HepG2 (cell line): ENCODE results near the gene SAMM50. TPM values are rescaled to one million over a fixed set of nuclear protein-coding genes. Genes with fewer than 3 reads are reported as not detected.

Experiments
- FOXK2 ChIP-seq: fragments of 450-650 bp; IDR thresholded peaks from 2 replicates; pipeline ENCODE4 v1.6.1; 2016
- FOXP1 ChIP-seq, 2 experiments: fragments of 450-650 bp in 1 of 2; IDR thresholded peaks; 2 replicates each; pipeline ENCODE4 v1.6.1; 2017 to 2018; ENCODE audit warnings: antibody characterized with exemption in 1 of 2
- HOXD1 ChIP-seq: sonication (generic); formaldehyde crosslinking; IDR thresholded peaks from 2 replicates; pipeline ENCODE4 v1.5.0; 2020; ENCODE audit warnings: missing genetic modification reagents
- KDM1A ChIP-seq: IDR thresholded peaks from 2 replicates; pipeline ENCODE4 v1.6.1; 2016; ENCODE audit warnings: missing compliant biosample characterization
- MEIS1 ChIP-seq: sonication (generic); formaldehyde crosslinking; IDR thresholded peaks from 2 replicates; pipeline ENCODE4 v1.9.0; 2021; ENCODE audit warnings: mild to moderate bottlenecking, missing genetic modification reagents, moderate library complexity, borderline replicate concordance
- MXI1 ChIP-seq: IDR thresholded peaks from 3 replicates; pipeline ENCODE4 v1.6.1; 2012; ENCODE audit warnings: low read depth, low read length, inconsistent platforms, borderline replicate concordance
- NRL ChIP-seq: sonication (generic); formaldehyde crosslinking; IDR thresholded peaks from 2 replicates; pipeline ENCODE4 v1.5.0; 2020; ENCODE audit warnings: missing genetic modification reagents, mild to moderate bottlenecking, moderate library complexity, borderline replicate concordance
- PAWR ChIP-seq: sonication (generic); formaldehyde crosslinking; IDR thresholded peaks from 2 replicates; pipeline ENCODE4 v1.4.0; 2020; ENCODE audit warnings: missing genetic modification reagents, mild to moderate bottlenecking, borderline replicate concordance
- RAD21 ChIP-seq: fragments of 450-650 bp; formaldehyde crosslinking; IDR thresholded peaks from 2 replicates; pipeline ENCODE4 v1.5.0; 2020; ENCODE audit warnings: mild to moderate bottlenecking
- SOX6 ChIP-seq, 2 experiments: fragments of 450-650 bp in 1 of 2; sonication (generic) in 1 of 2; formaldehyde crosslinking in 1 of 2; IDR thresholded peaks; 2 replicates each; pipeline versions ENCODE4 v1.4.0 to v1.6.1; 2017 to 2020; ENCODE audit warnings: antibody characterized with exemption in 1 of 2, mild to moderate bottlenecking in 1 of 2, missing genetic modification reagents in 1 of 2
- TBL1XR1 ChIP-seq: fragments of 150-350 bp; IDR thresholded peaks from 2 replicates; pipeline ENCODE4 v1.6.1; 2014; ENCODE audit warnings: borderline replicate concordance, low read length; ENCODE audit not compliant: partially characterized antibody
- WIZ ChIP-seq: sonication (generic); formaldehyde crosslinking; IDR thresholded peaks from 2 replicates; pipeline ENCODE4 v1.5.1; 2020; ENCODE audit warnings: mild to moderate bottlenecking, missing genetic modification reagents
- ZC3H13 ChIP-seq: sonication (generic); formaldehyde crosslinking; IDR thresholded peaks from 2 replicates; pipeline ENCODE4 v1.8.1; 2023; ENCODE audit warnings: mild to moderate bottlenecking, missing genetic modification reagents, moderate library complexity
- ZFP90 ChIP-seq: sonication (generic); formaldehyde crosslinking; IDR thresholded peaks from 2 replicates; pipeline ENCODE4 v1.8.0; 2022; ENCODE audit warnings: missing genetic modification reagents, mild to moderate bottlenecking, inconsistent platforms, borderline replicate concordance
- ZMYM2 ChIP-seq: sonication (generic); formaldehyde crosslinking; IDR thresholded peaks from 2 replicates; pipeline ENCODE4 v1.8.0; 2022; ENCODE audit warnings: mild to moderate bottlenecking, missing genetic modification reagents
- ZNF564 ChIP-seq: sonication (generic); formaldehyde crosslinking; IDR thresholded peaks from 2 replicates; pipeline ENCODE4 v1.8.1; 2023; ENCODE audit warnings: mild to moderate bottlenecking, missing genetic modification reagents
- ZNF775 ChIP-seq: sonication (generic); formaldehyde crosslinking; IDR thresholded peaks from 2 replicates; pipeline ENCODE4 v1.4.0; 2020; ENCODE audit warnings: missing genetic modification reagents, mild to moderate bottlenecking, moderate library complexity, borderline replicate concordance
- polyA plus RNA-seq, 8 experiments: library from polyadenylated mRNA; depleted of rRNA in 3 of 8; stranded (reverse) in 7 of 8; unstranded in 1 of 8; fragments of >200 nt; fragmentation: Illumina TruSeq in 4 of 8; extraction: Trizol in 4 of 8; gene quantifications; 2 replicates each; pipeline versions ENCODE4 v1.2.1 to v1.2.3, GENCODE V29; 2011 to 2016; ENCODE audit warnings: low read depth in 4 of 8, missing spikeins in 1 of 8, mixed read lengths in 1 of 8; ENCODE audit not compliant: insufficient read depth in 1 of 8
- total RNA-seq, 5 experiments: library from RNA; depleted of rRNA; stranded (reverse); fragments of >200 nt; fragmentation: Illumina TruSeq; extraction: Trizol; gene quantifications; 2 replicates each; pipeline ENCODE4 v1.2.3, GENCODE V29; 2016; ENCODE audit warnings: low read depth in 1 of 5
- TF ChIP-seq, protein P1 (sequence below), 2 experiments: sonication (generic) in 1 of 2; formaldehyde crosslinking in 1 of 2; IDR thresholded peaks; 2 replicates each; pipeline versions ENCODE4 v1.6.1 to v1.9.0; 2014 to 2022; ENCODE audit warnings: antibody characterized with exemption in 1 of 2, borderline replicate concordance in 1 of 2, inconsistent platforms in 1 of 2, low read depth in 1 of 2, missing genetic modification reagents in 1 of 2
- TF ChIP-seq, protein P2 (sequence below): sonication (generic); formaldehyde crosslinking; IDR thresholded peaks from 2 replicates; pipeline ENCODE4 v1.9.0; 2021; ENCODE audit warnings: missing genetic modification reagents, borderline replicate concordance

Gene SAMM50
- total and polyA plus RNA-seq, 2 of the 13 experiments (the other 11 are each of a cell fraction or from before 2014, with no cell fraction given): 34.7 to 63.4 TPM

DNA sequence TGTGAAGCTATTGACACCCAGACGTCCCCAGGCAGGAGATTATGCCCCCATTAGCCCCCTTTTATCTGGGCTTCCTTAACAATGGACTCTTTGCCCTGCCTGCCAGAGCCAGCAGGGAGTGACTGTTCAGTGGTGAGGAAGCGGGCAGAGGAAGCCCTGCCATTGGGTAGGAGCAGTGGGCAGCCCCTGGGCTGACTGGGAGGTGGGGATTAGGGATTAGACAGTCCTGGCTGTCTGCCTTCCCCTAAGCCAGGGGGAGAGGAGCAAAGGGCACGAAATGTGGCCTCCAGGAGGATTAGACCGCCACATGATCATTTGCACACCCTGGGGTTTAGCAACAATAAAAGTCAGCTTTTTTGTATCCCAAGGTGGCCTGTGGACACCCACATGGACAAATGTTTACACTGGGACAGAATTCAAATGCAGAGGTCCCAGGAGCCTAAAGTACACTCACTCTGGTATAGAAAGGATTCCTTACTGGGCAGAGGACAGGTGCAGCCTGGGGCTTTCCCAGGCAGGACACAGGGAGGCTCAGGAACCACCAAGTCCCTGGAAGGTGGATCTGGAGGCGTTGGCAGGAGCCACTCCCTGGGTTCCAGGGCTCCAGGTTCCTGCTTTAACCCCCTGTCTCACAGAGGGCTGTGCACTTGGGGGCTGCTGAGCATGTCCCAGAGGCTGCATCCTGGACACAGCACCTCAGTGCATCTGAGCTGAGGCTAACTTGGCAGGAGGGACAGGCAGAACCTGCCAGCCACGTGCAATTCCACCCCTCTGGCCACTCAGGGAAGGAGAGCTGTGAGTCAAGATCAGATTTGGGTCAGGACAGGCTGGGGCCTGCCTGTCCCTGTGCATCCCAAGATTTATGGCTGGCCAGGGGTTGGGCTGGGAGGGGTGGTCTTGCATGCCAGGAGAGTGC lies 29.6 kb upstream of the SAMM50 start (continued):
- TF ChIP-seq WIZ (CRISPR knock-in tag) (no peak), TBL1XR1 (no peak), SOX6 (IDR thresholded peaks at IDR 0.05) (no peak), SOX6 (CRISPR knock-in tag; IDR thresholded peaks at IDR 0.05) (peak; percentile 95), MXI1 (peak; percentile 82; the same call in 2 of the 3 replicates), FOXP1 (IDR thresholded peaks at IDR 0.05) (0 out of 2 replicates have a peak, but pooled peaks have one; percentile 58), FOXP1 (CRISPR knock-in tag; IDR thresholded peaks at IDR 0.05) (peak; percentile 71), MEIS1 (no peak), ZNF564 (CRISPR knock-in tag) (no peak), NRL (CRISPR knock-in tag) (peak; percentile 71; the same call in 1 of the 2 replicates), ZNF775 (CRISPR knock-in tag) (no peak), FOXK2 (0 out of 2 replicates have a peak, but pooled peaks have one; percentile 47), PAWR (no peak), HOXD1 (CRISPR knock-in tag) (peak; percentile 53; the same call in 1 of the 2 replicates), ZC3H13 (CRISPR knock-in tag) (peak; percentile 74; the same call in 1 of the 2 replicates), KDM1A (no peak), RAD21 (CRISPR knock-in tag) (peak; percentile 18; the same call in 1 of the 2 replicates), ZMYM2 (peak; percentile 85), ZFP90 (CRISPR knock-in tag) (no peak)
- TF ChIP-seq, protein P1, sequence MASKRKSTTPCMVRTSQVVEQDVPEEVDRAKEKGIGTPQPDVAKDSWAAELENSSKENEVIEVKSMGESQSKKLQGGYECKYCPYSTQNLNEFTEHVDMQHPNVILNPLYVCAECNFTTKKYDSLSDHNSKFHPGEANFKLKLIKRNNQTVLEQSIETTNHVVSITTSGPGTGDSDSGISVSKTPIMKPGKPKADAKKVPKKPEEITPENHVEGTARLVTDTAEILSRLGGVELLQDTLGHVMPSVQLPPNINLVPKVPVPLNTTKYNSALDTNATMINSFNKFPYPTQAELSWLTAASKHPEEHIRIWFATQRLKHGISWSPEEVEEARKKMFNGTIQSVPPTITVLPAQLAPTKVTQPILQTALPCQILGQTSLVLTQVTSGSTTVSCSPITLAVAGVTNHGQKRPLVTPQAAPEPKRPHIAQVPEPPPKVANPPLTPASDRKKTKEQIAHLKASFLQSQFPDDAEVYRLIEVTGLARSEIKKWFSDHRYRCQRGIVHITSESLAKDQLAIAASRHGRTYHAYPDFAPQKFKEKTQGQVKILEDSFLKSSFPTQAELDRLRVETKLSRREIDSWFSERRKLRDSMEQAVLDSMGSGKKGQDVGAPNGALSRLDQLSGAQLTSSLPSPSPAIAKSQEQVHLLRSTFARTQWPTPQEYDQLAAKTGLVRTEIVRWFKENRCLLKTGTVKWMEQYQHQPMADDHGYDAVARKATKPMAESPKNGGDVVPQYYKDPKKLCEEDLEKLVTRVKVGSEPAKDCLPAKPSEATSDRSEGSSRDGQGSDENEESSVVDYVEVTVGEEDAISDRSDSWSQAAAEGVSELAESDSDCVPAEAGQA (IDR thresholded peaks at IDR 0.05; ENCODE audit: low read depth): 0 out of 2 replicates have a peak, but pooled peaks have one; percentile 33
- TF ChIP-seq, protein P1 (CRISPR knock-in tag; IDR thresholded peaks at IDR 0.05; ENCODE audit: borderline replicate concordance): no peak
- TF ChIP-seq, protein P2, sequence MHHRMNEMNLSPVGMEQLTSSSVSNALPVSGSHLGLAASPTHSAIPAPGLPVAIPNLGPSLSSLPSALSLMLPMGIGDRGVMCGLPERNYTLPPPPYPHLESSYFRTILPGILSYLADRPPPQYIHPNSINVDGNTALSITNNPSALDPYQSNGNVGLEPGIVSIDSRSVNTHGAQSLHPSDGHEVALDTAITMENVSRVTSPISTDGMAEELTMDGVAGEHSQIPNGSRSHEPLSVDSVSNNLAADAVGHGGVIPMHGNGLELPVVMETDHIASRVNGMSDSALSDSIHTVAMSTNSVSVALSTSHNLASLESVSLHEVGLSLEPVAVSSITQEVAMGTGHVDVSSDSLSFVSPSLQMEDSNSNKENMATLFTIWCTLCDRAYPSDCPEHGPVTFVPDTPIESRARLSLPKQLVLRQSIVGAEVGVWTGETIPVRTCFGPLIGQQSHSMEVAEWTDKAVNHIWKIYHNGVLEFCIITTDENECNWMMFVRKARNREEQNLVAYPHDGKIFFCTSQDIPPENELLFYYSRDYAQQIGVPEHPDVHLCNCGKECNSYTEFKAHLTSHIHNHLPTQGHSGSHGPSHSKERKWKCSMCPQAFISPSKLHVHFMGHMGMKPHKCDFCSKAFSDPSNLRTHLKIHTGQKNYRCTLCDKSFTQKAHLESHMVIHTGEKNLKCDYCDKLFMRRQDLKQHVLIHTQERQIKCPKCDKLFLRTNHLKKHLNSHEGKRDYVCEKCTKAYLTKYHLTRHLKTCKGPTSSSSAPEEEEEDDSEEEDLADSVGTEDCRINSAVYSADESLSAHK (CRISPR knock-in tag): no peak
